Mesenchymal stem cell (in vitro differentiated cells and primary cell): ENCODE measurements around the gene NEURL3.

Experiments used
- DNase-seq: peaks from one replicate; pipeline ENCODE4 v3.0.0-alpha.2; 2013
- H2AFZ ChIP-seq: one replicate; pipeline ENCODE4 v1.6.1; 2013; ENCODE audit warnings: low read depth, mild to moderate bottlenecking, control low read depth, inconsistent platforms, low read length, moderate library complexity
- H2AK5ac ChIP-seq: 2 replicates; pipeline ENCODE4 v1.6.1; 2013; ENCODE audit warnings: low read length, moderate library complexity, mild to moderate bottlenecking, inconsistent platforms; ENCODE audit not compliant: severe bottlenecking
- H2BK120ac ChIP-seq: one replicate; pipeline ENCODE4 v1.6.1; 2013; ENCODE audit warnings: low read depth, mild to moderate bottlenecking, inconsistent platforms, low read length, moderate library complexity
- H2BK12ac ChIP-seq, 2 experiments: one replicate each; pipeline ENCODE4 v1.6.1; 2013; ENCODE audit warnings: inconsistent platforms in 2 of 2, low read length in 2 of 2, mild to moderate bottlenecking in 2 of 2, moderate library complexity in 2 of 2, control low read depth in 1 of 2
- H2BK15ac ChIP-seq: one replicate; pipeline ENCODE4 v1.6.1; 2013; ENCODE audit warnings: mild to moderate bottlenecking, low read depth, inconsistent platforms; ENCODE audit not compliant: poor library complexity, severe bottlenecking
- H2BK5ac ChIP-seq: 2 replicates; pipeline ENCODE4 v1.6.1; 2013; ENCODE audit warnings: low read depth, mild to moderate bottlenecking, low read length, control low read depth, inconsistent platforms; ENCODE audit not compliant: poor library complexity, severe bottlenecking
- H3K14ac ChIP-seq, 2 experiments: one replicate each; pipeline ENCODE4 v1.6.1; 2013; ENCODE audit warnings: inconsistent platforms in 2 of 2, low read length in 2 of 2, control low read depth in 1 of 2, mild to moderate bottlenecking in 1 of 2, moderate library complexity in 1 of 2
- H3K18ac ChIP-seq, 2 experiments: one replicate each; pipeline ENCODE4 v1.6.1; 2013; ENCODE audit warnings: inconsistent platforms in 2 of 2, low read length in 2 of 2, control low read depth in 1 of 2, low read depth in 1 of 2, mild to moderate bottlenecking in 1 of 2
- H3K23ac ChIP-seq, 2 experiments: one replicate each; pipeline ENCODE4 v1.6.1; 2013; ENCODE audit warnings: inconsistent platforms in 2 of 2, low read length in 2 of 2, mild to moderate bottlenecking in 2 of 2, moderate library complexity in 2 of 2, control low read depth in 1 of 2
- H3K27ac ChIP-seq: 2 replicates; pipeline ENCODE4 v1.5.1; 2013; ENCODE audit warnings: mild to moderate bottlenecking, moderate library complexity, low read length, control low read depth, inconsistent platforms; ENCODE audit not compliant: poor library complexity, severe bottlenecking
- H3K27me3 ChIP-seq, 2 experiments: 2 replicates each; pipeline versions ENCODE4 v1.6.1 to v1.7.0; 2013; ENCODE audit warnings: low read length in 2 of 2, mild to moderate bottlenecking in 2 of 2, moderate library complexity in 2 of 2, control low read depth in 1 of 2, inconsistent platforms in 1 of 2; ENCODE audit not compliant: control insufficient read depth in 1 of 2, insufficient read depth in 1 of 2
- H3K36me3 ChIP-seq, 2 experiments: 2 replicates each; pipeline versions ENCODE4 v1.6.1 to v1.7.0; 2013; ENCODE audit warnings: low read length in 2 of 2, control low read depth in 1 of 2, inconsistent platforms in 1 of 2, low read depth in 1 of 2, mild to moderate bottlenecking in 1 of 2; ENCODE audit not compliant: insufficient read depth in 2 of 2, control insufficient read depth in 1 of 2
- H3K4ac ChIP-seq, 2 experiments: one replicate each; pipeline ENCODE4 v1.6.1; 2013; ENCODE audit warnings: inconsistent platforms in 2 of 2, low read length in 2 of 2, mild to moderate bottlenecking in 2 of 2, moderate library complexity in 2 of 2, control low read depth in 1 of 2, low read depth in 1 of 2
- H3K4me1 ChIP-seq: 2 replicates; pipeline ENCODE4 v1.6.1; 2013; ENCODE audit warnings: low read depth, low read length, control low read depth; ENCODE audit not compliant: control insufficient read depth, insufficient read depth
- H3K4me2 ChIP-seq: 2 replicates; pipeline ENCODE4 v1.6.1; 2013; ENCODE audit warnings: low read length, mild to moderate bottlenecking, inconsistent platforms; ENCODE audit not compliant: poor library complexity, severe bottlenecking
- H3K4me3 ChIP-seq, 2 experiments: 2 replicates each; pipeline versions ENCODE4 v1.5.1 to v1.7.0; 2013; ENCODE audit warnings: low read length in 2 of 2, mild to moderate bottlenecking in 2 of 2, control low read depth in 1 of 2, low read depth in 1 of 2; ENCODE audit not compliant: insufficient read depth in 1 of 2
- H3K79me1 ChIP-seq: replicated peaks from 2 replicates; pipeline ENCODE4 v1.6.1; 2013; ENCODE audit warnings: mild to moderate bottlenecking, control low read depth, low read length, inconsistent platforms; ENCODE audit not compliant: poor library complexity, severe bottlenecking
- H3K9ac ChIP-seq: 2 replicates; pipeline ENCODE4 v1.7.0; 2013; ENCODE audit warnings: mild to moderate bottlenecking, low read length, moderate library complexity
- H3K9me3 ChIP-seq: 2 replicates; pipeline ENCODE4 v1.7.0; 2013; ENCODE audit warnings: mild to moderate bottlenecking, low read length; ENCODE audit not compliant: control insufficient read depth
- H4K8ac ChIP-seq: one replicate; pipeline ENCODE4 v1.6.1; 2013; ENCODE audit warnings: inconsistent platforms, mild to moderate bottlenecking, low read length, moderate library complexity
- H4K91ac ChIP-seq: one replicate; pipeline ENCODE4 v1.6.1; 2013; ENCODE audit warnings: mild to moderate bottlenecking, low read length, inconsistent platforms
- WGBS: methylation state at CpG from one replicate; pipeline ENCODE4 v1.1.7; 2013; ENCODE audit warnings: mixed read lengths; 5-methylcytosine and 5-hydroxymethylcytosine counted together

The NEURL3 gene

DNA sequence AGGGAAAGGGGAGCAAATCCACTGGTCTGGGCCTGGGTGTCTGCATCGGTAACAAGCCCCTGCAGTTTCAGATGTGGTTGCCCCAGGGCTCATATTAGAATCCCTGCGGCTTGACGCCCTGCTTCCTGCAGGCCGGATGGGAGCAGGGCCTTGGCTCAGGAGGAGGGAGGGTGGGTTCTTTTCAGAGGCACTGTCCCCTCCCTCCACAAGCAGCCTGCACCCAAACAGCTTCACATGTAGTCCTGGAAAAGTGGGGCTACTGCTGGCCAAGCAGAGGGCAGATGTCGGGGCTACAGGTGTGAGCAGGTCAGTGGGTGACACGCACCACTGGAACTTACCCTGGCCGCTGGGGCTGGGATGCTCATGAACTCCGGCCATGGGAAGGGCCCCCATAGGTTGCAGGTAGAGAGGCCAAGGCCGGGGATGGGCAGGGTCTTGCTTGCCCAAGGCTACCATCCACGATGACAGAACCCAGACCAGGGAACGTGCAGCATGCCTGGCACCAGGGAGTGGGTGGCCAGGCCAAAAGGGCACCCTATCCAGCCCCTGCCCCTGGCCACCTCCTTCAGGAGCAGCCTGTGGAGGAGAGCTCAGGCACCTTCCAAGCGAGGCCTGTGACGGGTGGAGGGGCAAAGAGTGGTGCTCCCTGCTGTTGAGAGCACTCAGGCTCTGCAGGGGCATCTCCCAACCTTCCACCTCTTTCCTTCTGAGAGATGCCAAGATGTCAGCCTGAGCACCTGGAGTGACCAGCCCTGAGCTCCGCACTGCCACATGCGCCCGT lies 48.2 kb upstream of the NEURL3 start:
- H3K4me1 ChIP-seq, result peaks cover 20% of the 10 kb centered on the region
- no peak overlapping the region for H2BK15ac ChIP-seq
- no peak overlapping the region for H3K9ac ChIP-seq
- H3K36me3 ChIP-seq, result peaks cover 36 to 48% of the 10 kb centered on the region in 2 experiments
- H2BK12ac ChIP-seq, result no peak overlapping the region
- 95% methylated on average over 13 of the region's 16 CpGs for WGBS
- H2AFZ ChIP-seq, result no peak overlapping the region
- no peak overlapping the region for H2BK120ac ChIP-seq
- no peak overlapping the region for H3K14ac ChIP-seq
- no peak overlapping the region for H4K8ac ChIP-seq
- H3K23ac ChIP-seq, result no peak overlapping the region
- H3K4ac ChIP-seq, result no peak overlapping the region
- H3K79me1 ChIP-seq, result no peaks in the 10 kb centered on the region
- H3K18ac ChIP-seq, result no peak overlapping the region
- H2AK5ac ChIP-seq, result no peak overlapping the region
- no peak overlapping the region for H2BK5ac ChIP-seq
- no peak for DNase-seq
- H3K27me3 ChIP-seq, result no peaks in the 10 kb centered on the region
- H3K4me3 ChIP-seq, result no peak overlapping the region
- H3K27ac ChIP-seq, result no peak overlapping the region
- no peak overlapping the region for H4K91ac ChIP-seq
- H3K9me3 ChIP-seq, result no peaks in the 10 kb centered on the region
- no peak overlapping the region for H3K4me2 ChIP-seq

DNA sequence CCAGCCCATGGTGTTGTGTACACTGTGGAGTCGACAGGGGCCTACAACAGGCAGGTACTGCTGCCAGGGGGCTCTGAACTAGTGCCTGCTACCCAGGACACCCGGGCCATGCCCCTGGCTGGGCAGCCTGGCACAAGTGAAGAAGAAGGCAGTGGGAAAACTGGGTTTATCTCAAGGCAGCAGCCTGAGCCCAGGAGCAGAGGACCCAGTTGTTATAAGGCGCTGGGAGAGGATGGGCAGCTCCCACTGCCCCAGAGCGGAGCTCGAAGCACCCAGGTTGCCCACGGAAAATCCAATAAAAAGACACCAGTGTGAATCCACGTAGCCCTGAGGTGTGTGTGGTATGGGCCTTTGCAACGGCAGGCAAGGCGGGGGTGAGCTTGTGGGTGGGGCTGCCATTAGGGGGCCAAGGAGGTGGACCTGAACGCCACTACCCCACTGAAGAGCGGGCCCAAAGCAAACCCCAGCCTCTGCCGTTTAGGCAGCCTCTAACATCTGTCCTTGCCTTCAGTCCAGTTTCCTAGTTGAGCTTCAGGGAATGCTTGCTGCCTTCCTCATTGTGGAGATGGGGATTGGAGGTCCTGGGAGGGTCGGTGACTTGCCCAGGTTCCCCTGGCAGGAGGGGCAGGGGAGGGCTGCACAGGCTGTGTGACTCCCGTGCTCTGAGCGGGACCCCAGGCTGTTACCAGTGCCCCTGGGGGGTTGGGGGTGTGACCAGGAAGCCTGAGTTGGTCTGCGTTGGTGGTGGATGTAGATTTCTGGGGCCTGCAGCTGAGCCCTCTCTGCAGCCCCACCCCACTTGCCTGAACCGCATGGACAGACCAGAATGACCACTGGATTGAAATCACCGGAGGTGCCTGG lies 47.4 kb upstream of the NEURL3 start:
- no peak overlapping the region for H2BK5ac ChIP-seq

DNA sequence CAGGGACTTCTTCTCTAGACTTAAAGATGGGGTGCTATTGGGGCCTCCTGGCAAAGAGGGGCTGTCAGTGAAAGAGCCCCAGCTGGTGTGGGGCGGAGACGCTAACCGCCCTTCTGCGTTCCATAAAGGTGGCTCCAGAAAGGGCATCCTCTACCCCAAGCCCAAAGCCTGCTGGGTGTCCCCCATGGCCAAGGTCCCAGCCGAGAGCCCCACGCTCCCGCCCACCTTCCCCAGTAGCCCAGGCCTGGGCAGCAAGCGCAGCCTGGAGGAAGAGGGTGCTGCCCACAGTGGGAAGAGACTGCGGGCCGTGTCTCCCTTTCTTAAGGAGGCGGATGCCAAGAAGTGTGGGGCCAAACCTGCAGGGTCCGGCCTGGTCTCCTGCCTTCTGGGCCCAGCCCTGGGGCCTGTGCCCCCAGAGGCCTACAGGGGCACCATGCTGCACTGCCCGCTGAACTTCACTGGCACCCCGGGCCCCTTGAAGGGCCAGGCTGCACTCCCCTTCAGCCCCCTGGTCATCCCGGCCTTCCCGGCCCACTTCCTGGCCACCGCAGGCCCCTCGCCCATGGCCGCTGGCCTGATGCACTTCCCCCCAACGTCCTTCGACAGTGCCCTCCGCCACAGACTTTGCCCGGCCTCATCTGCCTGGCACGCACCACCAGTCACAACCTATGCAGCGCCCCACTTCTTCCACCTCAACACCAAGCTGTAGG lies 46.6 kb upstream of the NEURL3 start:
- Histone ChIP-seq H3K4me3 (no peak overlapping the region), H2AK5ac (no peak overlapping the region), H3K4me2 (no peak overlapping the region), H3K4me1 (peaks cover 15% of the 10 kb centered on the region), H3K4ac (no peak overlapping the region), H3K36me3 (peaks cover 47 to 53% of the 10 kb centered on the region in 2 experiments), H3K9me3 (no peaks in the 10 kb centered on the region), H3K9ac (no peak overlapping the region), H4K91ac (no peak overlapping the region), H4K8ac (no peak overlapping the region), H2BK12ac (no peak overlapping the region), H3K14ac (no peak overlapping the region), H2BK15ac (peak overlapping the region; percentile 12), H3K27me3 (no peaks in the 10 kb centered on the region), H3K27ac (no peak overlapping the region), H3K23ac (no peak overlapping the region), H2AFZ (no peak overlapping the region), H2BK5ac (no peak overlapping the region), H2BK120ac (no peak overlapping the region), H3K79me1 (no peaks in the 10 kb centered on the region), H3K18ac (no peak overlapping the region)
- no peak for DNase-seq
- 94% methylated on average over 25 of the region's 25 CpGs for WGBS

More for the DNA sequence above, 47.4 kb upstream of the NEURL3 start:
- Histone ChIP-seq H3K23ac (no peak overlapping the region), H3K4ac (no peak overlapping the region), H3K4me2 (no peak overlapping the region), H2BK12ac (no peak overlapping the region), H3K14ac (no peak overlapping the region), H3K4me1 (peaks cover 20% of the 10 kb centered on the region), H2AFZ (no peak overlapping the region), H3K79me1 (no peaks in the 10 kb centered on the region), H2AK5ac (no peak overlapping the region), H4K8ac (no peak overlapping the region), H3K4me3 (no peak overlapping the region), H4K91ac (no peak overlapping the region), H2BK15ac (no peak overlapping the region), H3K27ac (no peak overlapping the region), H3K18ac (no peak overlapping the region), H3K9ac (no peak overlapping the region), H3K36me3 (peaks cover 42 to 49% of the 10 kb centered on the region in 2 experiments), H2BK120ac (no peak overlapping the region), H3K9me3 (no peaks in the 10 kb centered on the region), H3K27me3 (no peaks in the 10 kb centered on the region)
- WGBS, result 92% methylated on average over 16 of the region's 18 CpGs
- no peak for DNase-seq
